Hepatocyte (in vitro differentiated cells): ENCODE data around the gene TCF7. TPM values are rescaled to one million over a fixed set of nuclear protein-coding genes. Genes with fewer than 3 reads are reported as not detected.

Experiments used
- DNase-seq: peaks from one replicate; pipeline ENCODE4 v3.0.0-alpha.2; 2016; ENCODE audit warnings: low spot score
- H2AFZ ChIP-seq: fragments of 200-600 bp; sonication (generic); 2 replicates; pipeline ENCODE4 v1.6.0; 2016; ENCODE audit warnings: antibody characterized with exemption, mild to moderate bottlenecking
- H3K27ac ChIP-seq: fragments of 200-600 bp; sonication (generic); 2 replicates; pipeline ENCODE4 v1.5.1; 2016; ENCODE audit warnings: mild to moderate bottlenecking
- H3K27me3 ChIP-seq: fragments of 200-600 bp; sonication (generic); 2 replicates; pipeline ENCODE4 v1.6.1; 2016
- H3K36me3 ChIP-seq: fragments of 200-600 bp; sonication (generic); replicated peaks from 2 replicates; pipeline ENCODE4 v1.5.1; 2016; ENCODE audit warnings: low read depth; ENCODE audit not compliant: insufficient read depth
- H3K4me1 ChIP-seq: fragments of 200-600 bp; sonication (generic); 2 replicates; pipeline ENCODE4 v1.5.1; 2016; ENCODE audit warnings: mild to moderate bottlenecking, moderate library complexity; ENCODE audit not compliant: insufficient read depth
- H3K4me2 ChIP-seq: fragments of 200-600 bp; sonication (generic); 2 replicates; pipeline ENCODE4 v1.6.0; 2016
- H3K4me3 ChIP-seq: fragments of 200-600 bp; sonication (generic); 2 replicates; pipeline ENCODE4 v1.5.1; 2016; ENCODE audit warnings: mild to moderate bottlenecking
- H3K79me2 ChIP-seq: fragments of 200-600 bp; sonication (generic); 2 replicates; pipeline ENCODE4 v1.6.0; 2017; ENCODE audit warnings: mild to moderate bottlenecking
- H3K9me2 ChIP-seq: fragments of 200-600 bp; sonication (generic); replicated peaks from 2 replicates; pipeline ENCODE4 v1.6.0; 2017; ENCODE audit warnings: mild to moderate bottlenecking; ENCODE audit not compliant: insufficient read depth
- H3K9me3 ChIP-seq: fragments of 200-600 bp; sonication (generic); 2 replicates; pipeline ENCODE4 v1.5.1; 2016; ENCODE audit warnings: low read depth, mild to moderate bottlenecking
- H4K20me1 ChIP-seq: fragments of 200-600 bp; sonication (generic); 2 replicates; pipeline ENCODE4 v1.6.0; 2016; ENCODE audit warnings: mild to moderate bottlenecking; ENCODE audit not compliant: insufficient read depth, poor library complexity, severe bottlenecking
- CTCF ChIP-seq: fragments of 200-600 bp; sonication (generic); IDR thresholded peaks from 2 replicates; pipeline ENCODE4 v1.5.1; 2016; ENCODE audit warnings: antibody characterized with exemption, mild to moderate bottlenecking; ENCODE audit not compliant: poor library complexity
- EZH2 ChIP-seq: fragments of 200-600 bp; sonication (generic); IDR thresholded peaks from 2 replicates; pipeline ENCODE4 v1.6.1; 2016; ENCODE audit warnings: antibody characterized with exemption, mild to moderate bottlenecking, borderline replicate concordance
- EZH2phosphoT487 ChIP-seq: fragments of 200-600 bp; sonication (generic); IDR thresholded peaks from one replicate; pipeline ENCODE4 v1.6.1; 2018; ENCODE audit warnings: antibody characterized with exemption, mild to moderate bottlenecking, low read depth, moderate library complexity; ENCODE audit not compliant: unreplicated experiment, severe bottlenecking
- whole genome bisulfite sequencing: methylation state at CpG from one replicate; pipeline ENCODE4 v1.1.6; 2016; ENCODE audit warnings: low lambda C conversion rate; ENCODE audit errors: missing lambda C conversion rate; 5-methylcytosine and 5-hydroxymethylcytosine counted together
- polyA plus RNA-seq: library from polyadenylated mRNA; unstranded; fragments of >200 nt; fragmentation: Nextera tagmentation; extraction: Ambion mirVana; gene quantifications from 2 replicates; pipeline ENCODE4 v1.2.1, GENCODE V29; 2016
- total RNA-seq: library from RNA; depleted of rRNA; stranded (reverse); fragments of >200 nt; gene quantifications from 2 replicates; pipeline ENCODE4 v1.2.3, GENCODE V29; 2014

Gene TCF7
- total and polyA plus RNA-seq, 2 experiments from 2014 or later: 7.5 to 8.1 TPM

- H3K36me3 ChIP-seq: no peaks in the 10 kb centered on the region
- H4K20me1 ChIP-seq: no peaks in the 10 kb centered on the region
- no peaks in the 10 kb centered on the region for H3K9me3 ChIP-seq
- H3K27ac ChIP-seq: no peak overlapping the region
- H3K27me3 ChIP-seq: no peaks in the 10 kb centered on the region
- DNase-seq: peak; percentile 80
- H3K4me2 ChIP-seq: no peak overlapping the region
- H3K9me2 ChIP-seq: no peaks in the 10 kb centered on the region
- H3K79me2 ChIP-seq: no peaks in the 10 kb centered on the region
- no peak overlapping the region for H2AFZ ChIP-seq
- H3K4me3 ChIP-seq: no peak overlapping the region
- no peaks in the 10 kb centered on the region for H3K4me1 ChIP-seq
- TF ChIP-seq EZH2 (no peak), CTCF (peak; percentile 71), EZH2phosphoT487 (no peak)
- WGBS: 59% methylated on average over 11 of the region's 11 CpGs
Measured at GRCh38 chr5:134184155-134185135, 70.0 kb downstream of the TCF7 start.

GRCh38 chr5:134188092-134188491, 73.6 kb downstream of the TCF7 start:
- no peak overlapping the region for H3K4me3 ChIP-seq
- TF ChIP-seq CTCF: no peak
- no peak for TF ChIP-seq EZH2
- no peak for TF ChIP-seq EZH2phosphoT487
- no peaks in the 10 kb centered on the region for H3K9me3 ChIP-seq
- no peak overlapping the region for H3K4me2 ChIP-seq
- no peak for DNase-seq
- no peaks in the 10 kb centered on the region for H3K79me2 ChIP-seq
- H3K9me2 ChIP-seq: no peaks in the 10 kb centered on the region
- no peaks in the 10 kb centered on the region for H4K20me1 ChIP-seq
- no peaks in the 10 kb centered on the region for H3K4me1 ChIP-seq
- WGBS: 100% methylated on average over 1 of the region's 1 CpG
- no peaks in the 10 kb centered on the region for H3K27me3 ChIP-seq
- H3K27ac ChIP-seq: no peak overlapping the region
- H2AFZ ChIP-seq: no peak overlapping the region
- H3K36me3 ChIP-seq: no peaks in the 10 kb centered on the region

GRCh38 chr5:134189031-134189430, 74.5 kb downstream of the TCF7 start:
- H3K4me1 ChIP-seq: no peaks in the 10 kb centered on the region
- no peaks in the 10 kb centered on the region for H3K36me3 ChIP-seq
- no peaks in the 10 kb centered on the region for H4K20me1 ChIP-seq
- no peaks in the 10 kb centered on the region for H3K27me3 ChIP-seq
- TF ChIP-seq EZH2phosphoT487 (no peak), EZH2 (no peak), CTCF (no peak)
- no peak overlapping the region for H2AFZ ChIP-seq
- H3K4me3 ChIP-seq: no peak overlapping the region
- no peaks in the 10 kb centered on the region for H3K9me2 ChIP-seq
- no peak overlapping the region for H3K4me2 ChIP-seq
- no peak for DNase-seq
- H3K79me2 ChIP-seq: no peaks in the 10 kb centered on the region
- 95% methylated on average over 3 of the region's 3 CpGs for WGBS
- no peak overlapping the region for H3K27ac ChIP-seq
- no peaks in the 10 kb centered on the region for H3K9me3 ChIP-seq
